Measurements from ENCODE around the gene RAC3. TPM values are rescaled to one million over a fixed set of nuclear protein-coding genes. Genes with fewer than 3 reads are reported as not detected.
A peak's percentile ranks its signal among the peaks of the same experiment; 100 is the strongest.

RAC3 gene
- total RNA-seq, 1 experiment from 2014 or later, result 120 TPM

- H4K20me1 ChIP-seq (ENCODE audit: insufficient read depth), result no peaks in the 10 kb centered on the region
- no peak for ATAC-seq
- H3K27ac ChIP-seq (ENCODE audit: low read depth, low read length), result peak overlapping the region; percentile 21; the same call in 1 of the 2 replicates
- H3K9me3 ChIP-seq (ENCODE audit: control insufficient read depth in 1 of 2, insufficient read depth in 1 of 2, low read depth in 1 of 2, low read length in 2 of 2), result no peaks in the 10 kb centered on the region
- peaks cover 44 to 60% of the 10 kb centered on the region in 2 experiments for H3K4me1 ChIP-seq (ENCODE audit: control insufficient read depth in 1 of 2, insufficient read depth in 2 of 2, low read length in 2 of 2)
- H3K36me3 ChIP-seq (ENCODE audit: control insufficient read depth in 1 of 2, insufficient read depth in 2 of 2, low read length in 2 of 2), result no peaks in the 10 kb centered on the region; a peak in 1 of 4 replicates
- intact Hi-C loops (cut with micrococcal nuclease), result no loop called here
- DNase-seq (ENCODE audit: low read depth, low spot score), result no peak
- POLR2A ChIA-PET, result no interaction called here
- BruUV-seq (replicated peaks), result no TSS peak
- H3K27me3 ChIP-seq (ENCODE audit: insufficient read depth, low read length), result no peaks in the 10 kb centered on the region
- no peak overlapping the region for H2AFZ ChIP-seq (ENCODE audit: low read depth, low read length, poor library complexity, severe bottlenecking)
- H3K9ac ChIP-seq (ENCODE audit: low read length), result no peak overlapping the region
- no peak for TF ChIP-seq REST (IDR thresholded peaks at IDR 0.05; ENCODE audit: low read depth)
- peak; percentile 54 for TF ChIP-seq TCF7L2 (IDR thresholded peaks at IDR 0.05; ENCODE audit: borderline replicate concordance, extremely low read depth, insufficient read depth, insufficient read length)
- H3K4me3 ChIP-seq (replicated peaks in 1 of 2; ENCODE audit: low read depth in 1 of 2, low read length in 2 of 2), result no peak overlapping the region
- H3K4me2 ChIP-seq (ENCODE audit: low read length), result no peak overlapping the region
- no peaks in the 10 kb centered on the region for H3K9me2 ChIP-seq (ENCODE audit: insufficient read depth)
- CTCF ChIA-PET, result interaction anchor here (1.2 kb wide), 1 partner anchor 37 kb away, joined by 3 read pairs; the partner anchor contains the start of gene DCXR
- RAD21 ChIA-PET (ENCODE audit: low non-redundant PET in 1 of 2, low total read pairs in 2 of 2, uncharacterized antibody in 2 of 2, unreplicated experiment in 2 of 2), result no interaction called here
- no peaks in the 10 kb centered on the region for H3K79me2 ChIP-seq (ENCODE audit: insufficient read depth, low read length)
These were observed 30.5 kb upstream of the RAC3 start for GRCh38 chr17:82000803-82001570.

GRCh38 chr17:82001571-82002056, 29.9 kb upstream of the RAC3 start:
- CTCF ChIA-PET, result interaction anchor here (1.2 kb wide), 1 partner anchor 36 kb away, joined by 3 read pairs; the partner anchor contains the start of gene DCXR
- Histone ChIP-seq H3K27ac (ENCODE audit: low read depth, low read length) (no peak overlapping the region; the same call in 1 of the 2 replicates), H3K4me2 (ENCODE audit: low read length) (no peak overlapping the region)

More at GRCh38 chr17:82001571-82002056, 29.9 kb upstream of the RAC3 start:
- intact Hi-C loops (cut with micrococcal nuclease), result loop anchor here (2.0 kb wide), 2 partner anchors 19 to 25 kb away; partner anchors contain the start of gene ASPSCR1
- no peak for TF ChIP-seq CEBPB (IDR thresholded peaks at IDR 0.05; ENCODE audit: low read depth)
- no peak for TF ChIP-seq SIN3A (IDR thresholded peaks at IDR 0.05; ENCODE audit: low read depth)
- no peak for TF ChIP-seq RAD21 (IDR thresholded peaks at IDR 0.05; ENCODE audit: low read depth)
- TF ChIP-seq MAX (IDR thresholded peaks at IDR 0.05), result no peak
- TF ChIP-seq TCF7L2 (IDR thresholded peaks at IDR 0.05; ENCODE audit: borderline replicate concordance, extremely low read depth, insufficient read depth, insufficient read length), result no peak
- TF ChIP-seq JUND (IDR thresholded peaks at IDR 0.05), result no peak
- TF ChIP-seq CBX3 (IDR thresholded peaks at IDR 0.05; ENCODE audit: low read depth), result no peak
- H4K20me1 ChIP-seq (ENCODE audit: insufficient read depth), result no peaks in the 10 kb centered on the region
- ChIA-PET POLR2A (no interaction called here), RAD21 (ENCODE audit: low non-redundant PET in 1 of 2, low total read pairs in 2 of 2, uncharacterized antibody in 2 of 2, unreplicated experiment in 2 of 2) (no interaction called here)
- H3K36me3 ChIP-seq (ENCODE audit: control insufficient read depth in 1 of 2, insufficient read depth in 2 of 2, low read length in 2 of 2), result no peaks in the 10 kb centered on the region; a peak in 1 of 4 replicates
- peaks cover 44 to 60% of the 10 kb centered on the region in 2 experiments for H3K4me1 ChIP-seq (ENCODE audit: control insufficient read depth in 1 of 2, insufficient read depth in 2 of 2, low read length in 2 of 2)
- H3K9me2 ChIP-seq (ENCODE audit: insufficient read depth), result no peaks in the 10 kb centered on the region
- no TSS peak for BruUV-seq (replicated peaks)
- no peaks in the 10 kb centered on the region for H3K27me3 ChIP-seq (ENCODE audit: insufficient read depth, low read length)
- H2AFZ ChIP-seq (ENCODE audit: low read depth, low read length, poor library complexity, severe bottlenecking), result no peak overlapping the region
- ATAC-seq (no peak), DNase-seq (ENCODE audit: low read depth, low spot score) (no peak)
- H3K79me2 ChIP-seq (ENCODE audit: insufficient read depth, low read length), result no peaks in the 10 kb centered on the region
- H3K4me3 ChIP-seq (replicated peaks in 1 of 2; ENCODE audit: low read depth in 1 of 2, low read length in 2 of 2), result no peak overlapping the region
- H3K9me3 ChIP-seq (ENCODE audit: control insufficient read depth in 1 of 2, insufficient read depth in 1 of 2, low read depth in 1 of 2, low read length in 2 of 2), result no peaks in the 10 kb centered on the region
- H3K9ac ChIP-seq (ENCODE audit: low read length), result no peak overlapping the region
